Activated CD4-positive, CD25-positive, alpha-beta regulatory T cell treated with anti-CD3 and anti-CD28 coated beads, Interleukin-2, amount 50 U/mL, for 16 hours (primary cell): ENCODE results near the gene CDC73.
"Not testable (repeated sequence)": the region's sequence is repeated elsewhere in the genome, so short reads cannot be mapped to it uniquely, and the experiment has no call there.

Experiments used
- DNase-seq: peaks from one replicate; pipeline ENCODE4 v3.0.0-alpha.2; 2020; ENCODE audit warnings: low read depth, low spot score

CDC73 gene

DNA sequence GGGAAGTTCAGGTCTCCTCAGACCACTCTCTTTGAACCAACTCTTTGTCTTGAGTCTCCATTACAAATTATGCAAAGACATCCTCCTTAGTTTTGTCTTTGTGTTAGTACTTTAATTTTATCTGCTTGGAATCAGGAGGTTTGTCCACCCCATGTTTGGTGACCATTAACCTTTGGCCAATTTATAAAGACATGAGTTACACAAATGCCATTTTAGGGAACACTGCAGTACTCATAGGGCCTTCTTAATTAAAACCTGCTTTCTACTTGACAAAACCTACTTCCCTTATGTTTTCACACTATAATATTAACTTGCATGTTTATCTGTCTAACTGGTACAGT is 7.9 kb upstream of the CDC73 start:
- DNase-seq, result no peak

DNA sequence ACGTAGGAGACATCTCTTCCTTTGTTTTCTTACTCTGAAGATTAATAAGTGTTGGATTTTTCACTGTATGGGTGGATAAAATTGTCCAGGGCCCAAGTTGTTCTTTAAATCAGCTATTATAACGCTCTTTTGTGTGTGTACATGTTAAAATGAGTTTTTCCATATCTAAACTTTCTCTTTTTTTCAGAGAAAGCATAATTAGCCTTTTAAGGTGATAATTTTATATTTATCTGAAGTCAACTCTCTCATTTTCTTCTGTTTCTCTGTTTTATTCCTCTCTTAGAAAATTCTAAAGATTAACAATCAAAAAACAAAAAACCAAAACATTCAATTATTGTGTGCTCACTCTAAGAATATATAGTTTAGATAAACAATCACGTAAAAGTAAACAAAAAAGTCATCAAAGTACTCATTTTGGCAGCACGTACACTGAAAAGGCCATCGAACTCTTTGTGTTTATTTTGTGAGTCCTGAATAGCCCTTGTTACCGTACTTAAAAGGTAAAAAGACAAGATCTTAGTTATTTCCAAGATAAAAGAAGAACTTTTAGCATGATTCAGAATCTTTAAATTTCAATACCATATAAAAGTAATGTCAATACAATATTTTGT is 7.2 kb upstream of the CDC73 start:
- DNase-seq, result no peak

DNA sequence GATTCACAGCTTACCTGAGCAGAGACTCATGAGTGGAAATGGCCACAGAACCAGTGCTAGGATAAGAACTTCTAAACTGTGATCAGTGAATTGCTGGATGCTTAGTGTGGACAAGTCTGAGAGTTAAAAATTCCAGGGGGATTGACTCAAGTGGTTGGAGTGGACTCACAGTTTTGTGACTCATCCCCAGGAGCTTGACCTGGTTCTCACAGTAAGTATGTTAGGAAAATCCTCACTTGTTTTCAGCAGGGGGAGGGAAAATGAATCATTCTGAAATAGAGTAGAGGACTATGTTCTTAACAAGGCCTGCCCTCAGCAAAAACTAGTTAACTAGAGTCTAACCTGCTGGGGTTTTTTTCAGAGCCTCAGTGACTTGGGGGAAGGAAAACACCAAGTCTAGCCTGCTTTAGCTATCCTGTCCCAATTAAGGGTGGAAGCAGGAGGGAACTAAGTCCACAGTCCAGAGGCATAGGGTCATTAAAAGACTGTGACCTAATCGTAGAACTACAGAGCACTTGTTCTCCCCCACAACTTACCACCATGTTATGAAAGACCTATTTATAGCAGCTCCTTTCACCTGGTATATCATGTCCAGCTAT is 6.1 kb upstream of the CDC73 start:
- DNase-seq, result no peak

DNA sequence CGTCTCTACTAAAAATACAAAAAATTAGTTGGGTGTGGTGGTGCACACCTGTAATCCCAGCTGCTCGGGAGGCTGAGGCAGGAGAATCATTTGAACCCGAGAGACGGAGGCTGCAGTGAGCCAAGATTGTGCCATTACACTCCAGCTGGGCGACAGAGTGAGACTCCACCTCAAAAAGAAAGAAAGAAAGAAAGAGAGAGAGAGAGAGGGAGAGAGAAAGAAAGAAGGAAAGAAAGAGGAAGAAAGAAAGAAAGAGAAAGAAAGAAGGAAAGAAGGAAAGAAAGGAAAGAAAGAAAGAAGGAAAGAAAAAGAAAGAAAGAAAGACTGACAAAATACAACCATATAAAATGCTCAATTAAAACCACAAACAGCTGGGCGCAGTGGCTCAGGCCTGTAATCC is 4.7 kb upstream of the CDC73 start:
- not testable (repeated sequence) for DNase-seq

DNA sequence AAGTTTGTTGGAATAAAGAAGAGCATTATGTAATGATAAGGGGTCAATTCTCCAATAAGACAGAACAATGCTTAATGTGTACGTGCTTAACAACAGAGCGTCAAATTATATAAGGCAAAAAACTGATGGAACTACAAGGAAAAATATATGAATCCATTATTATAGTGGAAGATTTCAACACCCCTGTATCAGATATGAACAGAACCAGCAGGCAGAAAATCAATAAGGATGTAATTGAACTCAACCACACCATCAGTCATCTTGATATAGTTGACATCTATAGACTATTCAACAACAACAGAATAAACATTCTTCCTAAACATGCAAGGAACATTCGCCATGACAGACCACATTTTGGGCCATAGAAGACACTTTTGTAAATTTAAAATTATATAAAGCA is 3.6 kb upstream of the CDC73 start:
- no peak for DNase-seq

DNA sequence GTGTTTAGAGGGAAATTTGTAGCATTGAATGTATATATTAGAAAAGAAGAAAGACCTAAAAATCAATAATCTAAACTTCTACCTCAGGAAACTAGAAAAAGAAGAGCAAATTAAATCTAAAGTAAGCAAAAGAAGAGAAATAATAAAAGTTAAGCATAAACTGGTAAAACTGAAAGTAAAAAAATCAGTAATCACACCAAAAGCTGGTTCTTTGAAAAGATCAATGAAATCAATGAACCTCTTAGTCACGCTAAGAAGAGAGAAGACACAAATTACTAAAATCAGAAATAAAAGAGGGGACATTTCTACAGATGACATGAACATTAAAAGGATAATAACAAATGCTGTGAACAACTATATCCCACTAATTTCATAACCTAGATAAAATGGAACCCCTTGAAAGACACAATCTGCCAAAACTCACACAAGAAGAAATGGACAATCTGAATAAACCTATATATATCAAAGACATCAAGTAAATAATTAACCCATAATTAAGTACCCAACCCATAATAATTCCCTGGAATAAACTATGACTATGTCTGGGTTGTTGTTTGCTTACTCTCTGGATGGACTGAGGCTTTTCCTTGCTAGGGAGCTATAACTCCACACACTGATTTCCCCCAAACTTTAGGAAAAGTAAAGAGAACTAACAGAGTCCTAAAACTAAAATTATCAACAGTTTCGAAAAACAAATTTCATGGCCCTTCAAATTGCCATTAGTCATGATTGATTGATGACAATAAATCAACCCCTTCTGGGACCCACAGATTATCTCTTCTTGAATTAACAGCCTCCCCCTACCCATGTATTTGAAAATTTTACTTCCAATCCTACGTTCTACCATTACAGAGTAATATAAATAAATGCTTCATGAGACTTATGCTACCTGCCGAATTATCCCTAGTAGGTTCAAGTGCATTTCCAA is 2.8 kb upstream of the CDC73 start:
- DNase-seq, result no peak

DNA sequence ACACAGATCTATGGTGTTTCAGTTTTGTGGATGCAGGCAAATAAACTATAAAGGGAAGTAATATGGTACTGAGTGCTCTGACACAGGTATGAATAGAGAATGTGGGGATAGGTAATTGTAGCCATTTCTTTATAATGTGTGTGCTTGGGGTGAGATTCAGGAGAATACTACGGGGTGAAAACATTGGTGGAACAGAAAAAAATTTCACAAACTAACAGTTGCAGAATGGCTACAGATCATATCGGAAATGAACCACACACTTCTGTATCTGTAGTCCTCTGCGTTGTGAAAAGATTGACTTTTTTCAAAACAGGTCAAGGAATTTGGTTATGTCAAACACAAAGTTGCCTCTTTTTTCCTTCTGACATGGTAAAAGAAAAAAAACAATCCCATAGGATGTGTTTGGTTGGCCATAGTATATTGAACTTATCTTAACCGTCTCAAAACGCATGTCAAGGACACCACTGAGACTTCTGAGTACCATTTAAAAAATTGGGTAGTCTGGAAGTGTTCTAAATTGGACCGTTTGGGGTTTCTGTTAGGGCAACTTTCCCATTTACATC is 1.1 kb upstream of the CDC73 start:
- no peak for DNase-seq

DNA sequence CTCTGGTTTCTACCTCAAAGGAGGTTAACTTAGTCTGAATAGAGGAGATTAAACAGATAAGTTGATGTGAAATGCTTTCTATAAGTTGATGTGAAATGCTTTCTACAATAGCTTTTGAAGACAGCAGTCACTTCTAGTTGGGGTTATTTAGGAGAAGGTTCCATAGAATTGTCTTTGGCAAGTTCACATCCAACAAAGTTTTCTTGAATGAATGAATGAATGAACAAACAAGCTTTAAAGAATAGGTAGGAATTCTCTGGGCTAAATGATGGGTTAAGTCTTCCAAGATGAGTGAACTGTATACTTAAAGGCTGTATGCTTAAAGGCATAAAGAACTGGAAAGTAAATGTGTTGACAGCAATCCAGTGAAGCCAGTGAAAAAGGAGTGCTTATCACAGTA is 1.9 kb downstream of the CDC73 start:
- no peak for DNase-seq

DNA sequence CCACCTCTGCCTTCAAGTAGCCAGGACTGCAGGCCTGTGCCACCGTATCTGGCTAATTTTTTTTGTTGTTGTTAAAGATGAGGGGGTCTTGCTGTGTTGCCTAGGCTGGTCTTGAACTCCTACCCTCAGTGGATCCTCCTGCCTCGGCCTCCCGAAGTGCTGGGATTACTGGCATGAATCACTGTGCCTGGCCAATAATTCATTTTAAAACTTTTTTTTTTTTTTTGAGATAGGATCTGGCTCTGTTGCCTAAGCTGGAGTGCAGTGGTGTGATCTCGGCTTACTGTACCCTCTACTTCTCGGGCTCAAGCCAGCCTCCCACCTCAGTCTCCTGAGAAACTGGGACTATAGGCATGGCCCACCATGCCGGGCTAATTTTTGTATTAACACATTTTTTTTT is 3.5 kb downstream of the CDC73 start:
- no peak for DNase-seq

DNA sequence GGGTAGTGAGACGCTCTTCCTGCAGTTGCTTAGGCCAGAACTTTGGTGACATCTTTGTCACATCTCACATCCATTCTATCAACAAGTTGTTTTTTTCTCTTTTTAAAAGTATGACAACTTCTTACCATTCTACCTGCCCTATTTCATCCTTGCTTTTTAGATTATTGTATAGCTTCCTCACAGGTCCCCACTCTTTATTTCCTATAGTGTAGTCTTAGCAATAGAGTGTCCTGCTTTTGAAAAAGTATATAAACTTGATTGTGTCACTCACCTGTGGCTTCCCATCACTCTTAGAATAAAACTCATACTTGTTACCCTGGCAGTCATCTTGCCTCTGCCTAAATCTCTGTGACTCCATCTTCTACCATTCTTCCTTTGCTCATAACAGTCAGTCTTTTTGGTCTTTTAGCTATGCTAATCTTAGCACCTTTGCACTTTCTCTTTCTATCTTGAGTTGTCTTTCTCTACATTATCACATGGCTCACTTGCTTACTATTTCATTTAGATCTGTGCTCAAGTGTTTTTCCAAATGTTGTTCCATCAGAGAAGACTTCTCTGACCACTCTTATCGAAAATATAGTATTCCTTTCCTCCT is 9.5 kb downstream of the CDC73 start:
- DNase-seq, result no peak

DNA sequence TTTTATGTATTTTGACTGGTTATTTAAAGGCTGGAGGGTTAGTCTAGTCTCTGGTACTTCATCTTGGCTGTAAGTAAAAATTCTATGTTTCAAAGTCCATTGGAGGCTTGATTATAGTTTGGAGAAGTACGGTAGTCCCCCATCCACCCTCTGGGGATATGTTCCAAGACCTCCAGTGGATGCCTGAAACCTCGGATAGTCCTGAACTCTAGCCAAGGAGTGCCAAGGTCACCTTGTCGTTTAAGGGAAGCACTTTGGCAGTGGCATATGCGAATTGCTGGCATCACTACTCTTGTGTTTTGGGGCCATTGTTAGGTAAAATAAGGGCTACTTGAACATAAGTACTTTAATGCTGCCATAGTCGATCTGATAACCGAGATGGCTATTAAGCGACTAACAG is 18.4 kb downstream of the CDC73 start:
- DNase-seq, result no peak

DNA sequence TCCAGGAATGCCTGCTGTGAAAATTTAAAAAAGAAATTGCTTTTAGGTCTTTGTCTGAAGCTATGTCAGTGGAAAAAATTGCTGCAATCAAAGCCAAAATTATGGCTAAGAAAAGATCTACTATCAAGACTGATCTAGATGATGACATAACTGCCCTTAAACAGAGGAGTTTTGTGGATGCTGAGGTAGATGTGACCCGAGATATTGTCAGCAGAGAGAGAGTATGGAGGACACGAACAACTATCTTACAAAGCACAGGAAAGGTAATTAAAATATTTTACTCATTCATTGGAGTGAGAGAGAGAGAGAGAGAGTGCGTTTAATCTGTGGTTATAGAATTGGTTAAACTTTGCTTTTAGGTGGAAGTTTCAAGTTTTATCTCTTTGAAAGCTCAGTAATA is 20.0 kb downstream of the CDC73 start:
- no peak for DNase-seq

DNA sequence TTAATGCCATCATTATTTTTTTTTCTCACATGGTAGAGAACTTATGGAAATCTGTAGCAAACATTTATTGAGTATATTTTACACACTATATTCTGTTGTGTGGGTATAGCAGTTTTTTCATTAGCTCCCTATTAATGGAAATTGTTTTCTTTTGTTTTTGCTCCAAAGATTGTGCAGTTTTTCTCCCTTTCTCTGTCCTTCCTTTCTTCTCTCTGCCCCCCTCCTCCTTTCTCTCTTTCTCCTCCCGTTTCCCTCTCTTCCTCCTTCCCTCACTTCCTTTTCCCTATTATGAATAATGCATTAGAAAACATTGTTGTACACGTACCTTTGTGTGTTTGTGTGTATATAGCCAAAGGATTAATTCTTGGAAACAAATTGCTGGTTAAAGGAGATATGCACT is 20.6 kb downstream of the CDC73 start:
- DNase-seq, result no peak

DNA sequence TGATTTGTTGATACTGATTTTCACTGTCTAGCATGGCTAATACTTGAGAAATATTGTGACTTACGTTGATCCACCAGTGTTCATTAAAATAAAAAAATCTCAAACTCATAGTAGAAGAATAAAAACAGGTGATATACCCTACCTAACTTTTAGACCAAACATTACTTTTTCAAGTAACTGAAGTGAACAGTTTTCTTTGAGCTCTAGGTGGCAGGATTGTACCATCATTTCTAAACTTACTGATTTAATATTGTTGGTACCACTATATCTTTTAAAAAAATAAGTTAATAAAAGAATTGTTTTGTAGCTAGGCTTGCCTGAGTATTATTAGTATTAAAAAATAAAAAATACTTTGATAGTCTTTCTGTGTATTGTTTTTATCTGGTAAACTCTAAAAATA is 21.5 kb downstream of the CDC73 start:
- DNase-seq, result no peak

DNA sequence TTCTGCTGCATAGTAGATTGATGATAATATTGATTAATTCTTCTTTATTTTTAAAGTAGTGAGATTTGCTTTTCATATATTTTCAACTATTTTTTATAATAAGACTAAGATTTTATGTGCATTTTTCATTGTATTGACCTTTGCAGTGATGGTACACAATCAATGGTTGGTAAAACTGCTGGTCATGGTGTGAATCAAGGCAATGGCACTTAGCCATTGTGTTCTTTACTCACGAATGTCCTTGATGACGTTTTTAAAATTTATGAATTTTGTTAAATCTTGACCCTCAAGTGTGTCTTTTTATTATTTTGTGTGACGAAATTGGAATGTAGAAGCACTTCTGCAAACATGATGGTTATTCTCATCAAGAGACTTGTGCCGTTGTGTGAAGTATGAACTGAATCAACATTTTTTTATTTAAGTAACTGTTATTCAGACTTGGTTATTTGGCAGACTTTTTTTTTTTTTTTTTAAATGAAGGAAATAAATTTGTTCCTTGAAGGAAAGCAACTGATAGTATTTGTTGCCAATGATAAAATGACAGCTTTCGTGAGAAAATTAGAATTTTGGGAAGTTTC is 22.6 kb downstream of the CDC73 start:
- no peak for DNase-seq

DNA sequence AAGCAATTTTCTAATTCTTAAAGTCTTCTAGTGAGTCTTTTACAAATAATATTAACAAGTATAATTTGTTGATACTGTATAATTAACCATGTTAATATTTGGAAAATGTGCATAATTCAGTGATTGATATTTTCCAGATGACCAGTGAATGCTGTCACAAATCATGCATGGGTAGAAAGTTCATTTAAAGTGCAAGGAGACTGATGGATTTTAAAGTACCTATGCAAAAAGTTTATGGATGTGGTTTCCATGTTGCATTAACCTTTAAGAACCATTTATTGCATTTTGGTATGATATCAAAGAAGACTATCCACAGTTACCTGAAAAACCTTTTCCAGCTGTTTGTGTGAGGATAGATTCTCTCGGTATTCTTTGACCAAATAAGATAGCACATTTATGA is 23.2 kb downstream of the CDC73 start:
- no peak for DNase-seq

DNA sequence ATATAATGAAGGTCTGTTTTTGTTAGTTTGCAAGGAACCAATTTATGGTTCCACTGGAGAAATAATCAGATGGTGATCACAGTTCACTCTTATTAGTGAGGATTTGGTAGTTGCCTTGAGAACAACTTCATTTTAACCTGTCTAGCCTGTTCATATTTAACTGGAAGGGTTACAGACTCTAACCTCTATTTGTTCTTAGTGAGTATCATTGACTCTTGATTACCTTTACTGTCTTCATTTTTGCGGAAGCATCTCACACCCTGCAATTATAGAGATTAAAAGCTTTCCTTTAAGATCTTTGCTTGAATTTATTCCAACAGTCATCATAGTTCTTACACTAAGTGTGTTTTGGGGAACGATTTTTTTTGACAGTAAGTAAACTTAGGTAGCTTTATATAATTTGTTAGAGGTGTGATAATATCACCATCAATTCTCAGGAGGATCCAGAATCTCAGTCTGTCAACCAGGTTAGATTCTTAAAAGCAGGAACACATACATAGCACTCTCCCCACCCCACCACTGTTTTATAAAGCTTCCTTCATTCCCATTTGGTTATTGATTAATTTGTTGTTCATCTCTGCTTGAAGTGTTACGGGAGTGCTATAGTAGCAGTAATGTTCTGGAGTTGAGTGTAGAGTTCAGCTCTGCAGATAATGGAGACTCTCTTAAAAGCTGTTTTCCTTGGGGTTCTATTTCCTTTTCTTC is 34.4 kb downstream of the CDC73 start:
- DNase-seq, result no peak

DNA sequence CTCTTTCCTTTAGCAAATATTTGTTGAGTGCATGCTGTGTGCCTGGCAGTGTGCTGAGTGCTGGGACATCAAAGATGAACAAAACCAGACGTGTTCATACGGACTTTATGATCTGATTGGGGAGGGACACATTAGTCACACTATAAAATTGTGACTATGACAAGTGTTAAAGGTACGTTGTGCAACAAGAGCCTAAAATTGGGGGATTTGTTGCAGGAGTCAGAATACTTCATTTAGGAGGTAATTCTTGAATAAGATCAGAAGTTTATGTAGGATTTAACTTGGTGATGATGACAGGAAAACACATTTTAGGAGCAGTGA is 35.0 kb downstream of the CDC73 start:
- DNase-seq, result no peak

DNA sequence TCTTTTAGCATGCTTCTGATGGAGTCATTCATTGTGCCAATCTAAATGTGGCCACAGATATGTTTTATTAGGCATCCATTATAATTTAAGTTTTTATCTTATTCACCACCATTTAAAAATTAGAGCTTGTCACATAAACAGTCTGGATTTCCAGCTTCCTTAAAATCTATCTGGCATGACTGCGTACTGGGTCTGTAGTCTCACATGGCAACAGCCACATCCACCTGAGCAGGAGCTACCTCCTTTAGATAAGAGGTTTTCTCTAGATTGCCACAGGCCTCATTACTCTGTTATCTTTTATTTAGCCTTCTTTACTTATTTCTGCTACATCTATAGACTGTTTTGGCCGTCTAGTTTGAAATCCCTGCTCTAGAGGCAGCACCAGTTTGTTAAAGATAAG is 35.5 kb downstream of the CDC73 start:
- DNase-seq, result no peak

DNA sequence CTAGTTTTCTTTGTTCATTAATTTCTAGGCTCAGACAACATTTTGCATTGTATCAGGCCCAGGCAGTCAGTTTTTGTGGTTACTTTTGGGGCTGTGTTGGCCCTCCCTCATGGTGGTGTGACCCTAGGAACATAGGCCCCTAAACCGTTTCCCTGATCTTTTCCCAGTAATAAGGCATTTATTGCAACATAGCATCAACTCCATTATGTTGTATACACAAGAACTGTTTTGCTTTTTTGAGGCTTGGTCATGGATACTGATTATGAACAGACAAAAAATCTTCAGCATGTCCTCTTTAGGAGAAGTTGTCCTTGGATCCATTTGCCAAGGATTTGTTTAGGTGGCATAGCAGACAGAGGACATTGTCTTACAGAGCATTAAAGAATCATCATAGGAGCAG is 54.3 kb downstream of the CDC73 start:
- no peak for DNase-seq

DNA sequence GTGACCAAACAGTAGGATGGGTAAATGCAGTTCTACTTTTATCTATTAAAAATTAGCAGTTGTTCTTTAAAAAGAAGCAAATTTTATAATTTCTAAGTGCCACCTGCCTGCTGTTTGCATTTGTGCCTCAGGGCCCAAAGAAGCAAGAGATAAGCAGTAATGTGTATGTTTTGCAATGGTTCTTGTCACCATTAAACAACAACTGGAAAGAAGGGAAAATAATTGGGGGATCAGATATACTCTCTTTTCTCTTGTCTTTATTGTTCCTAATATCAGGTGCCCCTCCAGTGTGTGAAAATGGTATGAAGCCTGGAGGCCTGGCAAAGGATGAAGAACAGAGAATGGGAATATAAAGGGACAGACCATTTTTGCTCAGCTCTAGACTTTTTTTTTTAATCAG is 55.0 kb downstream of the CDC73 start:
- no peak for DNase-seq

DNA sequence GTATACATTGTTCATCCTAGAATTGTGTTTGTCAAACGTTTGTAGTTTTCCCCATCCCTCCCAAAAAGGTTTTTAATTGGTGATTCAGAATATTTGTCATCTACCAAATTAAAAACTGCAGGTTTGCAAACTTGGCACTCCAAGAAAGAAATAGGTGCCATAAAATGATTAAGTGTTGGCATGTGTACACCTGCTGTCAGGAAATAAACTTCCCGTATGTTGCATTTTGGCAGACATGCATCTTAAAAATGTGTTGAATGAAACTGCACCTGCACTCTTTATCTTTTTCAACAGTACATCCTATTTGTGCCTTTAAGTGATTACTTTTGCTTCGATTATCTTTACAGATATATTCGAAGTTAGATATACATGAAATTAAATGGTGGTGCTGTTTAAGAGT is 57.3 kb downstream of the CDC73 start:
- DNase-seq, result no peak
